ENCODE measurements around the gene COL27A1. TPM values are rescaled to one million over a fixed set of nuclear protein-coding genes. Genes with fewer than 3 reads are reported as not detected.
A peak's percentile ranks its signal among the peaks of the same experiment; 100 is the strongest.

Gene COL27A1
- total and polyA plus RNA-seq, 2 donors from 2014 or later = 13.6 to 45.6 TPM

- peaks cover 0 to 2% (median 0%) of the 10 kb centered on the region in 3 donors for H3K4me1 ChIP-seq (ENCODE audit: control insufficient read depth in 2 of 3, insufficient read depth in 2 of 3, low read depth in 1 of 3, low read length in 3 of 3)
- H3K27me3 ChIP-seq (ENCODE audit: control insufficient read depth, insufficient read depth, low read length) = no peaks in the 10 kb centered on the region
- peak in 2 of 5 donors; percentile 21 to 41 for DNase-seq
- peaks cover 0 to under 1% (median 0%) of the 10 kb centered on the region in 3 donors for H3K9me3 ChIP-seq (ENCODE audit: control insufficient read depth in 2 of 3, insufficient read depth in 1 of 3, low read length in 3 of 3)
- intact Hi-C loops (cut with DNase I) = no loop called here
- no peak overlapping the region for H3K27ac ChIP-seq (ENCODE audit: low read depth in 2 of 2, low read length in 2 of 2)
- no peak overlapping the region for H3K4me3 ChIP-seq (ENCODE audit: low read length in 3 of 3)
- no peak for FAIRE-seq
- no peak overlapping the region for H3K9ac ChIP-seq (ENCODE audit: low read length in 3 of 3)
- H3K36me3 ChIP-seq (ENCODE audit: control insufficient read depth in 2 of 3, insufficient read depth in 3 of 3, low read length in 3 of 3) = no peaks in the 10 kb centered on the region
- TF ChIP-seq, protein P1, sequence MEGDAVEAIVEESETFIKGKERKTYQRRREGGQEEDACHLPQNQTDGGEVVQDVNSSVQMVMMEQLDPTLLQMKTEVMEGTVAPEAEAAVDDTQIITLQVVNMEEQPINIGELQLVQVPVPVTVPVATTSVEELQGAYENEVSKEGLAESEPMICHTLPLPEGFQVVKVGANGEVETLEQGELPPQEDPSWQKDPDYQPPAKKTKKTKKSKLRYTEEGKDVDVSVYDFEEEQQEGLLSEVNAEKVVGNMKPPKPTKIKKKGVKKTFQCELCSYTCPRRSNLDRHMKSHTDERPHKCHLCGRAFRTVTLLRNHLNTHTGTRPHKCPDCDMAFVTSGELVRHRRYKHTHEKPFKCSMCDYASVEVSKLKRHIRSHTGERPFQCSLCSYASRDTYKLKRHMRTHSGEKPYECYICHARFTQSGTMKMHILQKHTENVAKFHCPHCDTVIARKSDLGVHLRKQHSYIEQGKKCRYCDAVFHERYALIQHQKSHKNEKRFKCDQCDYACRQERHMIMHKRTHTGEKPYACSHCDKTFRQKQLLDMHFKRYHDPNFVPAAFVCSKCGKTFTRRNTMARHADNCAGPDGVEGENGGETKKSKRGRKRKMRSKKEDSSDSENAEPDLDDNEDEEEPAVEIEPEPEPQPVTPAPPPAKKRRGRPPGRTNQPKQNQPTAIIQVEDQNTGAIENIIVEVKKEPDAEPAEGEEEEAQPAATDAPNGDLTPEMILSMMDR (IDR thresholded peaks at IDR 0.05; ENCODE audit: borderline replicate concordance, extremely low read depth, insufficient read depth) = no peak
These were observed 33.0 kb upstream of the COL27A1 start for GRCh38 chr9:114122136-114123027.

GRCh38 chr9:114123031-114123977, 32.0 kb upstream of the COL27A1 start:
- no peaks in the 10 kb centered on the region for H3K27me3 ChIP-seq (ENCODE audit: control insufficient read depth, insufficient read depth, low read length)
- H3K27ac ChIP-seq (ENCODE audit: low read depth in 2 of 2, low read length in 2 of 2) = no peak overlapping the region
- FAIRE-seq (no peak), DNase-seq (peak in 1 of 5 donors; percentile 29)
- H3K4me3 ChIP-seq (ENCODE audit: low read length in 3 of 3) = no peak overlapping the region
- intact Hi-C loops (cut with DNase I) = no loop called here
- H3K9me3 ChIP-seq (ENCODE audit: control insufficient read depth in 2 of 3, insufficient read depth in 1 of 3, low read length in 3 of 3) = peaks cover 0 to 8% (median 0%) of the 10 kb centered on the region in 3 donors
- no peak overlapping the region for H3K9ac ChIP-seq (ENCODE audit: low read length in 3 of 3)
- TF ChIP-seq, protein P1 (IDR thresholded peaks at IDR 0.05; ENCODE audit: borderline replicate concordance, extremely low read depth, insufficient read depth) = no peak
- no peaks in the 10 kb centered on the region for H3K36me3 ChIP-seq (ENCODE audit: control insufficient read depth in 2 of 3, insufficient read depth in 3 of 3, low read length in 3 of 3)
- H3K4me1 ChIP-seq (ENCODE audit: control insufficient read depth in 2 of 3, insufficient read depth in 2 of 3, low read depth in 1 of 3, low read length in 3 of 3) = no peaks in the 10 kb centered on the region

- H3K9ac ChIP-seq (ENCODE audit: low read length in 3 of 3) = no peak overlapping the region
- DNase-seq = peak in 1 of 5 donors; percentile 21
- TF ChIP-seq, protein P1 (IDR thresholded peaks at IDR 0.05; ENCODE audit: borderline replicate concordance, extremely low read depth, insufficient read depth) = no peak
- no peaks in the 10 kb centered on the region for H3K36me3 ChIP-seq (ENCODE audit: control insufficient read depth in 2 of 3, insufficient read depth in 3 of 3, low read length in 3 of 3)
- no peak for FAIRE-seq
- intact Hi-C loops (cut with DNase I) = no loop called here
- H3K27ac ChIP-seq (ENCODE audit: low read depth in 2 of 2, low read length in 2 of 2) = no peak overlapping the region
- no peaks in the 10 kb centered on the region for H3K27me3 ChIP-seq (ENCODE audit: control insufficient read depth, insufficient read depth, low read length)
- no peak overlapping the region for H3K4me3 ChIP-seq (ENCODE audit: low read length in 3 of 3)
- H3K9me3 ChIP-seq (ENCODE audit: control insufficient read depth in 2 of 3, insufficient read depth in 1 of 3, low read length in 3 of 3) = peaks cover 0 to 8% (median 0%) of the 10 kb centered on the region in 3 donors
- no peaks in the 10 kb centered on the region for H3K4me1 ChIP-seq (ENCODE audit: control insufficient read depth in 2 of 3, insufficient read depth in 2 of 3, low read depth in 1 of 3, low read length in 3 of 3)
These were observed 31.2 kb upstream of the COL27A1 start for GRCh38 chr9:114124138-114124537.

Measured in kidney (tissue), 14 donors.